ENCODE measurements around the gene ARHGAP23.

Gene ARHGAP23

DNA sequence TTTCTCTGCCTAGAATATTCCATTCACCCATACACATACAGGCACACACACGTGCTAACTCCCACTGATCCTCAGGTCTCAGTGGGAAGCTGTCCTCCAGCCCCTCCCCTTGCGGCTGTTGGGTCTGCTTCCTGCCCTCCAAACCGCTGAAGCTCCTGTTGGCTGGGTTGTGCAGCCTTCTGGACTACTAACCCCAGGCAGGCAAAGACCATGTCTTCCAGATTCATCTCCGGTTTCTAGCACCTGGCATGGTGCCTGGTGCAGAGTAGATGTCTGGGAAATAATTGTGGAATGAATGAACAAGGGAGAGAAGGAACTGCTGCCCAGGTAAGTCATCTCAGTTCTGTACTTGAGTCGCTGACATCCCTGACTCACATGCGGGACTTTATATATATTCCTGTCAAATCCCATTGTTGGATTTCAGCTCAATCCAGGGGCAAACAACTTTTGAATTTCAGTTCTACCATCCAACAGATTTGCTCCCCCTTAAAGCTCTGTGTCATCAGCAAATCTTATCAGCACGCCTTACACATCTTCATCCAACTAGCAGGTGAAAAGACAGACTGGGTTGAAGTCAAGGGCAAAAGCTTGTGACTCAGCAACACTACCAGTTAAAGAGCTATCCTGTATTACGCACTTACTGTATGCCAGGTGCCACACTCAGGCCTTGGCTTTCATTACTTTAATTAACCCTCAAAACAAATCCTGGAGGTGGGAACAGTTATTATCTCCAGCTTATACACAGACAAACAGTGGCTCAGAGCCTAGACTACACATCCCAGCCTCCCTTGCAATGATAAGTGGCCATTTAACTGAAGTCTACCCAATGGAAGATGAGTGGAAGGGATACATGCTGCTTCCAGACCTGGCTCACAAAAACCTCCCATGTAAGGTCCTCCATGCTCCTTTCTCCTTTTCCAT is 126.4 kb downstream of the ARHGAP23 start:
- no peak overlapping the region for H3K9ac ChIP-seq (ENCODE audit: low read depth, low read length, poor library complexity, severe bottlenecking)
- H3K4me2 ChIP-seq (ENCODE audit: low read depth, low read length, poor library complexity, severe bottlenecking) = peak overlapping the region; percentile 1
- H3K9me2 ChIP-seq (replicated peaks; ENCODE audit: low read depth, low read length) = no peaks in the 10 kb centered on the region
- no peak overlapping the region for H2AFZ ChIP-seq (ENCODE audit: low read length)
- no peaks in the 10 kb centered on the region for H3F3A ChIP-seq (ENCODE audit: low read depth)
- TF ChIP-seq, protein P1, sequence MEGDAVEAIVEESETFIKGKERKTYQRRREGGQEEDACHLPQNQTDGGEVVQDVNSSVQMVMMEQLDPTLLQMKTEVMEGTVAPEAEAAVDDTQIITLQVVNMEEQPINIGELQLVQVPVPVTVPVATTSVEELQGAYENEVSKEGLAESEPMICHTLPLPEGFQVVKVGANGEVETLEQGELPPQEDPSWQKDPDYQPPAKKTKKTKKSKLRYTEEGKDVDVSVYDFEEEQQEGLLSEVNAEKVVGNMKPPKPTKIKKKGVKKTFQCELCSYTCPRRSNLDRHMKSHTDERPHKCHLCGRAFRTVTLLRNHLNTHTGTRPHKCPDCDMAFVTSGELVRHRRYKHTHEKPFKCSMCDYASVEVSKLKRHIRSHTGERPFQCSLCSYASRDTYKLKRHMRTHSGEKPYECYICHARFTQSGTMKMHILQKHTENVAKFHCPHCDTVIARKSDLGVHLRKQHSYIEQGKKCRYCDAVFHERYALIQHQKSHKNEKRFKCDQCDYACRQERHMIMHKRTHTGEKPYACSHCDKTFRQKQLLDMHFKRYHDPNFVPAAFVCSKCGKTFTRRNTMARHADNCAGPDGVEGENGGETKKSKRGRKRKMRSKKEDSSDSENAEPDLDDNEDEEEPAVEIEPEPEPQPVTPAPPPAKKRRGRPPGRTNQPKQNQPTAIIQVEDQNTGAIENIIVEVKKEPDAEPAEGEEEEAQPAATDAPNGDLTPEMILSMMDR (conservative IDR thresholded peaks at IDR 0.05; ENCODE audit: low read length) = no peak
- TF ChIP-seq EZH2phosphoT487 (IDR thresholded peaks at IDR 0.05; ENCODE audit: borderline replicate concordance) = no peak
- no peak overlapping the region for H3K4me3 ChIP-seq (ENCODE audit: low read length, poor library complexity, severe bottlenecking)
- no peaks in the 10 kb centered on the region for H3K79me2 ChIP-seq (ENCODE audit: insufficient read depth, low read length)
- H3K9me3 ChIP-seq (ENCODE audit: insufficient read depth, low read depth, low read length) = no peaks in the 10 kb centered on the region
- no peaks in the 10 kb centered on the region for H3K36me3 ChIP-seq (ENCODE audit: insufficient read depth, low read length)
- peaks cover 20% of the 10 kb centered on the region for H3K4me1 ChIP-seq (ENCODE audit: insufficient read depth, low read length, poor library complexity, severe bottlenecking)
- no peaks in the 10 kb centered on the region for H4K20me1 ChIP-seq (ENCODE audit: insufficient read depth, low read length, poor library complexity, severe bottlenecking)
- no peaks in the 10 kb centered on the region for H3K27me3 ChIP-seq (ENCODE audit: insufficient read depth, low read length, poor library complexity, severe bottlenecking)

DNA sequence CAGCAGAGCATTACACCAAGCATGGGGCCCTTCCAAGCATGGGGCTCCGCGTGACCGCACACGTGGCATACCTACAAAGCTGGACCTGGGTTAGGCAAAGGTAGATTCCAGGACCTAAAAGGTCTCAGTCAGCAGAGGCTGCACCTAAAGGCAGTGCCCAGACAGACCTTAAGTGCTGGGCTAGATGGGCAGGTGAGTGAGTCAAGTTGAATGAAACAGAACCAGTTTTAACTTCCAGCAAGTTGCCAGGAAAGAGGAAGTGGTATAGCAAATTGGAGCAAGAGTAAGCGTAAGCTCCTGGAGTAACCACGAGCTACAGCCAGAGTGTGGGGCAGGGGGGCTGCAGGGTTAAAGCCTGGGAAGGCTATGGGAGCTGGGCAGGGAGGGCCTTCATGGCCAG is 128.0 kb downstream of the ARHGAP23 start:
- no peaks in the 10 kb centered on the region for H3F3A ChIP-seq (ENCODE audit: low read depth)
- H3K9ac ChIP-seq (ENCODE audit: low read depth, low read length, poor library complexity, severe bottlenecking) = no peak overlapping the region
- no peaks in the 10 kb centered on the region for H3K79me2 ChIP-seq (ENCODE audit: insufficient read depth, low read length)
- no peak overlapping the region for H2AFZ ChIP-seq (ENCODE audit: low read length)
- no peak overlapping the region for H3K4me2 ChIP-seq (ENCODE audit: low read depth, low read length, poor library complexity, severe bottlenecking)
- no peak overlapping the region for H3K4me3 ChIP-seq (ENCODE audit: low read length, poor library complexity, severe bottlenecking)
- H4K20me1 ChIP-seq (ENCODE audit: insufficient read depth, low read length, poor library complexity, severe bottlenecking) = no peaks in the 10 kb centered on the region
- peaks cover 23% of the 10 kb centered on the region for H3K4me1 ChIP-seq (ENCODE audit: insufficient read depth, low read length, poor library complexity, severe bottlenecking)
- TF ChIP-seq, protein P1 (conservative IDR thresholded peaks at IDR 0.05; ENCODE audit: low read length) = no peak
- no peak for TF ChIP-seq EZH2phosphoT487 (IDR thresholded peaks at IDR 0.05; ENCODE audit: borderline replicate concordance)
- H3K9me2 ChIP-seq (replicated peaks; ENCODE audit: low read depth, low read length) = no peaks in the 10 kb centered on the region
- no peaks in the 10 kb centered on the region for H3K9me3 ChIP-seq (ENCODE audit: insufficient read depth, low read depth, low read length)
- H3K27me3 ChIP-seq (ENCODE audit: insufficient read depth, low read length, poor library complexity, severe bottlenecking) = no peaks in the 10 kb centered on the region
- H3K36me3 ChIP-seq (ENCODE audit: insufficient read depth, low read length) = no peaks in the 10 kb centered on the region

DNA sequence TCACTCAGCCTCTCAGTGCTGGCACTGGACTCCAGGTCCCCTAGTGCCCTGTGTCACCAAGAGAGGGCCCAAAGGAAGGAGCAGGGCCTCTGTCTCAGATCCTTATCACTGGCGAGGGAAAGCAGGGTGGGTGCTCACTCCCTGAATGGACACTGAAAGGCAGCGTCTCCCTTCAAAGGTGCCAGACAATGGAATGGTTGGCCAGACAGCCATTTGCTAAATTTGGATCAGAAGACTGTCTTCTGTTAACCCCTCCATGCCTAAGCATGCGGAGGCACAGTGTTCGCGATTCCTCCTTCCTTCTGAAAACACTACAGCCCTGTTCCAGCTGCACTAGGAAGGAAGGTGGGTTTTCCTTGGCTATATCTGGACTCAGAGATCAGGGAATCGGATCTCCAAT is 129.1 kb downstream of the ARHGAP23 start:
- Histone ChIP-seq H2AFZ (ENCODE audit: low read length) (no peak overlapping the region), H3K4me3 (ENCODE audit: low read length, poor library complexity, severe bottlenecking) (peak overlapping the region; percentile 74), H4K20me1 (ENCODE audit: insufficient read depth, low read length, poor library complexity, severe bottlenecking) (no peaks in the 10 kb centered on the region), H3K9ac (ENCODE audit: low read depth, low read length, poor library complexity, severe bottlenecking) (no peak overlapping the region), H3K27me3 (ENCODE audit: insufficient read depth, low read length, poor library complexity, severe bottlenecking) (no peaks in the 10 kb centered on the region), H3K4me1 (ENCODE audit: insufficient read depth, low read length, poor library complexity, severe bottlenecking) (peaks cover 23% of the 10 kb centered on the region), H3K4me2 (ENCODE audit: low read depth, low read length, poor library complexity, severe bottlenecking) (peak overlapping the region; percentile 89), H3K9me2 (replicated peaks; ENCODE audit: low read depth, low read length) (no peaks in the 10 kb centered on the region), H3K79me2 (ENCODE audit: insufficient read depth, low read length) (no peaks in the 10 kb centered on the region), H3F3A (ENCODE audit: low read depth) (no peaks in the 10 kb centered on the region), H3K36me3 (ENCODE audit: insufficient read depth, low read length) (no peaks in the 10 kb centered on the region), H3K9me3 (ENCODE audit: insufficient read depth, low read depth, low read length) (no peaks in the 10 kb centered on the region)
- no peak for TF ChIP-seq EZH2phosphoT487 (IDR thresholded peaks at IDR 0.05; ENCODE audit: borderline replicate concordance)
- TF ChIP-seq, protein P1 (conservative IDR thresholded peaks at IDR 0.05; ENCODE audit: low read length) = no peak
